ENCODE results near the gene GLS. TPM values are rescaled to one million over a fixed set of nuclear protein-coding genes. Genes with fewer than 3 reads are reported as not detected.

GLS gene
- total RNA-seq, 1 donor from 2014 or later, result 88.9 TPM

DNA sequence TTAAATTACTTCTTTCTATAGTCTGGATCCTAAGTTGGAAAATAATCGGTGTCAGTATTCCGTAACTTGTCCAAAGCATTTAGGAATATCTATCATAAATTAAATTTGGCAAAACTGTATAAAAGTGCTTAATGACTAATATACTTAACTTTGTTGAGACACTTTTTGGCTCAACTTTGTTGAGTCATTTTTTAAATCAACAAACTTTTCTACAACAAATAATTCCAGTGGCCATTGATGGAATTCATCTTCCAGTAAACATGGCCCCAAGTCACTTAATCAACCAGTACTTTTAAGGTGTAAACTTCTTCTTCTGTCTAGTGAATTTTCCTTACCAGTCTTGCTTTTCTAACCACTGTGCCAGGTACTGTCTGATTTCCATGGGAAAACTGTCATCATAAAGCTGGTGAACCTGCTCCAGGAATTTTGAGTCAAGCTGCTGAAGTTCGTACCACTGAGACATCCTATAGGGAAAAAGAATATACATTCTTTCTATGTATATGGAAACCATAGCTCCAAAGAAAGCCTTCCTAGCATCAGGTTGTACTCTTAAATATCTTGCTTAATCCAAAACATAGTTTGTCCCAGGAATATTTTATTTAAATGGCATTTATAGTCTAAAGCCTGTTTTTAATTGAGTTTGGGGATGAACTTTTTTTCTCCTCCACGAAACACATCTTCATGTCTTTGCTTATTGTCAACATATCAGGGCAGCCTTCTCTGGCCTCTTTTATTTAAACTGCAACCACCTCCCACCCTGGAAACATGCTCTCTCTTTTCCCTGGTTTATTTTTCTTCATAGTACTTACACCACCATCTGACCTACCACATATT is 129.1 kb downstream of the GLS start:
- peaks cover 0 to 26% of the 10 kb centered on the region in 2 donors for H3K36me3 ChIP-seq
- intact Hi-C loops (cut with DNase I), result no loop called here

GRCh38 chr2:191010887-191011885 is 130.6 kb downstream of the GLS start:
- TF ChIP-seq CTCF (IDR thresholded peaks at IDR 0.05), result no peak
- TF ChIP-seq POLR2AphosphoS5 (IDR thresholded peaks at IDR 0.05; ENCODE audit: insufficient read depth in 1 of 2, low read depth in 1 of 2), result no peak
- no peak for TF ChIP-seq POLR2A (IDR thresholded peaks at IDR 0.05)
- peaks cover 0 to 12% of the 10 kb centered on the region in 2 donors for H3K36me3 ChIP-seq
- no peak overlapping the region for H3K4me3 ChIP-seq
- no peaks in the 10 kb centered on the region for H3K27me3 ChIP-seq
- intact Hi-C loops (cut with DNase I), result no loop called here
- no peak overlapping the region for H3K27ac ChIP-seq
- peaks cover 33% of the 10 kb centered on the region for H3K4me1 ChIP-seq
- DNase-seq (ENCODE audit: extremely low spot score in 2 of 2), result no peak
- H3K9me3 ChIP-seq, result no peaks in the 10 kb centered on the region

More for the DNA sequence above, 129.1 kb downstream of the GLS start:
- Histone ChIP-seq H3K4me3 (no peak overlapping the region), H3K27ac (no peak overlapping the region), H3K4me1 (peaks cover 31% of the 10 kb centered on the region), H3K27me3 (no peaks in the 10 kb centered on the region), H3K9me3 (no peaks in the 10 kb centered on the region)
- TF ChIP-seq POLR2AphosphoS5 (IDR thresholded peaks at IDR 0.05; ENCODE audit: insufficient read depth in 1 of 2, low read depth in 1 of 2) (no peak), POLR2A (IDR thresholded peaks at IDR 0.05) (no peak), CTCF (IDR thresholded peaks at IDR 0.05) (no peak)
- no peak for DNase-seq (ENCODE audit: extremely low spot score in 2 of 2)

GRCh38 chr2:191012346-191012745 is 131.7 kb downstream of the GLS start:
- peaks cover 33% of the 10 kb centered on the region for H3K4me1 ChIP-seq
- H3K9me3 ChIP-seq, result no peaks in the 10 kb centered on the region
- peak overlapping the region in 1 of 2 donors; percentile 77 for H3K4me3 ChIP-seq
- no peak for TF ChIP-seq POLR2A (IDR thresholded peaks at IDR 0.05)
- no peak for TF ChIP-seq POLR2AphosphoS5 (IDR thresholded peaks at IDR 0.05; ENCODE audit: insufficient read depth in 1 of 2, low read depth in 1 of 2)
- TF ChIP-seq CTCF (IDR thresholded peaks at IDR 0.05), result no peak
- peaks cover 0 to under 1% of the 10 kb centered on the region in 2 donors for H3K36me3 ChIP-seq
- no peak overlapping the region for H3K27ac ChIP-seq
- intact Hi-C loops (cut with DNase I), result no loop called here
- no peaks in the 10 kb centered on the region for H3K27me3 ChIP-seq
- no peak for DNase-seq (ENCODE audit: extremely low spot score in 2 of 2)

DNA sequence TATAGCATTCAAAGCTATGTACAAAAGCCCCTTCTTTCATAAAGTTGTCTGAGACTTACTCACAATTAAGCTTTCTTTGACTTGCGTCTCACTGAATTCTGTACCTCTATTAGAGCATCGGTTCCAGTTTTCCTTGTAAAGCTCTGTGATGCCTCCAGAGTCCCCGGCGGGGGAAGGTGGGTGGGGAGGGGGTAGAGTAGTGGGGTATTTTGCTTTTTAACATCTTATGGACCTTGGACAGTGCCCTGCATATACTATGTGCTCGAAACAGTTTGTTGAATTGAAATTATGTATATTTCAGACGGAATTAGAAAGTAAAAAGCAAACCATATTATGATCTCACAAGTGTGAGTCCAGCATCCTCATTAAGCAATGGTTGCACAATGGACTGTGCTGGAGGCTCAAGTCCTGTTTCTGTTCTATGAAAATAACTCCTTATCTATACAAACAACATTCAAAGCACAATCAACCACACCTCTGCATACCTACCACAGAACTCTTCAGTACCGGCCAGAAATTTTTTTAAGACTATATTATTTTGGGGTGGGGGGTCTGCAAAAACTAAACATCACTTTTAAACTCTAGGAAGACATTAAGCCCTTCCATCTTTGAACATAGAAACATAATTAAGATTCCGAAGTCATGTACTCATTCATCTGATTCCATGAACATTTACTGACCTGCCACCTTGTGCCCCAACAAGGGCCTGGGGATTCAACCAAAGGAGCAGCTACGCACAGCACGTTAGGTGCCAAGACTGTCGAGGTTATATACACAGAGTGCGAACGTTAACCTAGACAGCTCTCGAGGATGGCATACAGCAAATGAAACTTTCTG is 132.4 kb downstream of the GLS start:
- intact Hi-C loops (cut with DNase I), result no loop called here
- H3K4me3 ChIP-seq, result peak overlapping the region; percentile 77 to 88

More for the DNA sequence above, 132.4 kb downstream of the GLS start:
- peak overlapping the region; percentile 89 for H3K27ac ChIP-seq
- no peaks in the 10 kb centered on the region for H3K27me3 ChIP-seq
- no peaks in the 10 kb centered on the region for H3K36me3 ChIP-seq
- no peaks in the 10 kb centered on the region for H3K9me3 ChIP-seq
- no peak for DNase-seq (ENCODE audit: extremely low spot score in 2 of 2)
- H3K4me1 ChIP-seq, result peaks cover 33% of the 10 kb centered on the region
- TF ChIP-seq CTCF (IDR thresholded peaks at IDR 0.05) (no peak), POLR2A (IDR thresholded peaks at IDR 0.05) (no peak), POLR2AphosphoS5 (IDR thresholded peaks at IDR 0.05; ENCODE audit: insufficient read depth in 1 of 2, low read depth in 1 of 2) (no peak)

Data from vagina (tissue), 2 donors.